Caco-2 (cell line): ENCODE results near the gene NSF. TPM values are rescaled to one million over a fixed set of nuclear protein-coding genes. Genes with fewer than 3 reads are reported as not detected.
"Not testable (repeated sequence)": the region's sequence is repeated elsewhere in the genome, so short reads cannot be mapped to it uniquely, and the experiment has no call there.

Experiments used
- BruUV-seq: library from RNA; stranded (reverse); fragments of 400-500 nt; replicated peaks from 2 replicates; lab custom pipeline; 2021; lab: Mats Ljungman, UMichigan
- CTCF ChIA-PET: fragments of 300-600 bp; sonication (Branson Sonifier 250); formaldehyde crosslinking; loops from one replicate; lab custom pipeline; 2022; ENCODE audit warnings: antibody characterized with exemption; lab: Charles Lee
- POLR2A ChIA-PET: fragments of 300-600 bp; sonication (Branson Sonifier 250); formaldehyde crosslinking; loops from one replicate; lab custom pipeline; 2022; ENCODE audit warnings: antibody characterized with exemption; lab: Charles Lee
- DNase-seq, 2 experiments: peaks; one replicate each; pipeline versions ENCODE4 v3.0.0 to v3.0.0-alpha.2; 2020 to 2022
- H3K27me3 ChIP-seq: replicated peaks from 2 replicates; pipeline ENCODE4 v1.6.0; 2011; ENCODE audit warnings: low read length; ENCODE audit not compliant: control insufficient read depth, insufficient read depth
- H3K36me3 ChIP-seq: 2 replicates; pipeline ENCODE4 v1.5.1; 2011; ENCODE audit warnings: low read length; ENCODE audit not compliant: control insufficient read depth, insufficient read depth
- H3K4me1 ChIP-seq: fragments of 250-450 bp; sonication (Bioruptor Pico); 2 replicates; pipeline ENCODE4 v1.5.1; 2020; ENCODE audit warnings: mild to moderate bottlenecking
- H3K4me3 ChIP-seq: 2 replicates; pipeline ENCODE4 v1.5.1; 2011; ENCODE audit warnings: low read depth, mild to moderate bottlenecking, control low read depth, low read length
- H3K9me3 ChIP-seq: fragments of 250-450 bp; sonication (Bioruptor Pico); 2 replicates; pipeline ENCODE4 v1.5.1; 2020; ENCODE audit warnings: mild to moderate bottlenecking, moderate library complexity
- H3K27ac Mint-ChIP-seq: one replicate; pipeline ENCODE4 v1.8.0; 2022; ENCODE audit warnings: mixed read lengths; ENCODE audit not compliant: unreplicated experiment
- H3K27me3 Mint-ChIP-seq: one replicate; pipeline ENCODE4 v1.8.0; 2022; ENCODE audit warnings: mixed read lengths; ENCODE audit not compliant: insufficient read depth, unreplicated experiment
- H3K36me3 Mint-ChIP-seq: one replicate; pipeline ENCODE4 v1.8.0; 2022; ENCODE audit warnings: mild to moderate bottlenecking, mixed read lengths; ENCODE audit not compliant: insufficient read depth, unreplicated experiment
- H3K4me1 Mint-ChIP-seq: one replicate; pipeline ENCODE4 v1.8.0; 2022; ENCODE audit warnings: low read depth, mixed read lengths; ENCODE audit not compliant: unreplicated experiment
- H3K4me3 Mint-ChIP-seq: one replicate; pipeline ENCODE4 v1.8.0; 2022; ENCODE audit warnings: mild to moderate bottlenecking, moderate library complexity, mixed read lengths; ENCODE audit not compliant: unreplicated experiment
- H3K9me3 Mint-ChIP-seq: one replicate; pipeline ENCODE4 v1.8.0; 2022; ENCODE audit warnings: mixed read lengths; ENCODE audit not compliant: unreplicated experiment
- intact Hi-C: fragments of 100-400 bp; cut with micrococcal nuclease; formaldehyde crosslinking; loops from one replicate; pipeline ENCODE4 v1.10.0; 2022; ENCODE audit not compliant: unreplicated experiment
- total RNA-seq: library from RNA; stranded (reverse); gene quantifications from 2 replicates; pipeline ENCODE4 v1.2.3, GENCODE V29; 2022

NSF gene
- total RNA-seq, 1 experiment from 2014 or later, result 53.8 TPM

- H3K4me3 Mint-ChIP-seq, DNase-seq, BruUV-seq, CTCF ChIA-PET, H3K27me3 ChIP-seq, H3K27me3 Mint-ChIP-seq, intact Hi-C loops, H3K36me3 ChIP-seq, H3K36me3 Mint-ChIP-seq, POLR2A ChIA-PET, H3K4me3 ChIP-seq, H3K4me1 ChIP-seq, H3K27ac Mint-ChIP-seq, H3K9me3 ChIP-seq, H3K4me1 Mint-ChIP-seq, H3K9me3 Mint-ChIP-seq: not testable (repeated sequence)
These were observed 57.3 kb downstream of the NSF start for GRCh38 chr17:46647688-46648278.

GRCh38 chr17:46649246-46649645 lies 58.8 kb downstream of the NSF start:
- CTCF ChIA-PET, H3K36me3 Mint-ChIP-seq, POLR2A ChIA-PET, H3K27me3 ChIP-seq, H3K4me3 ChIP-seq, H3K4me3 Mint-ChIP-seq, H3K9me3 Mint-ChIP-seq, intact Hi-C loops, H3K36me3 ChIP-seq, H3K27me3 Mint-ChIP-seq, H3K4me1 ChIP-seq, BruUV-seq, H3K27ac Mint-ChIP-seq, H3K9me3 ChIP-seq, H3K4me1 Mint-ChIP-seq: not testable (repeated sequence)
- peak in 1 of 2 experiments; percentile 12 for DNase-seq

- H3K27me3 ChIP-seq, H3K4me3 ChIP-seq, DNase-seq, H3K4me1 ChIP-seq, H3K4me3 Mint-ChIP-seq, intact Hi-C loops, CTCF ChIA-PET, POLR2A ChIA-PET, H3K36me3 Mint-ChIP-seq, H3K36me3 ChIP-seq, H3K27ac Mint-ChIP-seq, H3K4me1 Mint-ChIP-seq, BruUV-seq, H3K9me3 ChIP-seq, H3K27me3 Mint-ChIP-seq, H3K9me3 Mint-ChIP-seq: not testable (repeated sequence)
These were observed 61.7 kb downstream of the NSF start for GRCh38 chr17:46652024-46652643.

- H3K27ac Mint-ChIP-seq, BruUV-seq, H3K27me3 Mint-ChIP-seq, H3K27me3 ChIP-seq, H3K36me3 Mint-ChIP-seq, H3K9me3 Mint-ChIP-seq, H3K4me1 Mint-ChIP-seq, intact Hi-C loops, H3K4me3 ChIP-seq, H3K9me3 ChIP-seq, H3K4me1 ChIP-seq, POLR2A ChIA-PET, CTCF ChIA-PET, H3K4me3 Mint-ChIP-seq, H3K36me3 ChIP-seq, DNase-seq: not testable (repeated sequence)
These were observed 67.8 kb downstream of the NSF start for GRCh38 chr17:46658235-46658634.

- H3K4me3 Mint-ChIP-seq, H3K9me3 Mint-ChIP-seq, POLR2A ChIA-PET, H3K27me3 Mint-ChIP-seq, H3K4me1 ChIP-seq, H3K36me3 Mint-ChIP-seq, CTCF ChIA-PET, intact Hi-C loops, H3K27me3 ChIP-seq, H3K4me3 ChIP-seq, H3K4me1 Mint-ChIP-seq, H3K36me3 ChIP-seq, H3K27ac Mint-ChIP-seq, H3K9me3 ChIP-seq, DNase-seq, BruUV-seq: not testable (repeated sequence)
These were observed 69.2 kb downstream of the NSF start for GRCh38 chr17:46659702-46660101.

GRCh38 chr17:46663123-46663522 lies 72.7 kb downstream of the NSF start:
- H3K36me3 ChIP-seq, intact Hi-C loops, H3K4me1 Mint-ChIP-seq, H3K36me3 Mint-ChIP-seq, H3K27ac Mint-ChIP-seq, H3K27me3 Mint-ChIP-seq, H3K9me3 ChIP-seq, H3K27me3 ChIP-seq, H3K9me3 Mint-ChIP-seq, CTCF ChIA-PET, H3K4me3 ChIP-seq, DNase-seq, POLR2A ChIA-PET, H3K4me1 ChIP-seq, H3K4me3 Mint-ChIP-seq: not testable (repeated sequence)
- BruUV-seq, result TSS peak; percentile 96

- BruUV-seq, CTCF ChIA-PET: not testable (repeated sequence)
These were observed 73.1 kb downstream of the NSF start for GRCh38 chr17:46663552-46663951.

More at GRCh38 chr17:46663552-46663951, 73.1 kb downstream of the NSF start:
- H3K4me3 Mint-ChIP-seq, H3K9me3 Mint-ChIP-seq, POLR2A ChIA-PET, H3K27ac Mint-ChIP-seq, H3K27me3 ChIP-seq, H3K27me3 Mint-ChIP-seq, H3K4me1 Mint-ChIP-seq, H3K4me1 ChIP-seq, H3K36me3 Mint-ChIP-seq, intact Hi-C loops, H3K9me3 ChIP-seq, H3K36me3 ChIP-seq, H3K4me3 ChIP-seq, DNase-seq: not testable (repeated sequence)
